K562 (cell line): ENCODE results near the gene MAMDC4. TPM values are rescaled to one million over a fixed set of nuclear protein-coding genes. Genes with fewer than 3 reads are reported as not detected.
A peak's percentile ranks its signal among the peaks of the same experiment; 100 is the strongest.

Source experiments
- ATAC-seq: fragments of 200-7000 bp; cut with Tn5 transposase; 3 replicates; pipeline ENCODE4 v1.9.1; 2020; ENCODE audit warnings: moderate library complexity
- BruUV-seq: library from RNA; stranded (reverse); fragments of 400-500 nt; replicated peaks from 2 replicates; lab custom pipeline; 2021; lab: Mats Ljungman, UMichigan
- CTCF ChIA-PET: fragments of 300-600 bp; formaldehyde crosslinking; extraction: SDS; loops from one replicate; lab custom pipeline; 2021; ENCODE audit warnings: low intra/inter-chr PET ratio; lab: Yijun Ruan, JAX
- POLR2A ChIA-PET: fragments of 300-600, 350-650 bp; sonication (Branson Sonifier 250); formaldehyde crosslinking; extraction: SDS; loops from one replicate; lab custom pipeline; 2021; ENCODE audit warnings: antibody characterized with exemption, inconsistent platforms; lab: Yijun Ruan, JAX
- DNase-seq, 4 experiments: peaks; one replicate each; pipeline versions ENCODE4 v3.0.0 to v3.0.0-alpha.2; 2011 to 2018; ENCODE audit warnings: low spot score in 3 of 4, mixed read lengths in 3 of 4; ENCODE audit errors: extremely low read depth in 1 of 4
- FAIRE-seq: peaks from 2 replicates; lab custom pipeline; 2011; peaks lifted over from hg19 to GRCh38; lab: Jason Lieb, UNC
- H2AFZ ChIP-seq: 2 replicates; pipeline ENCODE4 v1.6.0; 2011; ENCODE audit warnings: low read depth, low read length, control low read depth, inconsistent platforms
- H3K27ac ChIP-seq: fragments of 200-600 bp; 3 replicates; pipeline ENCODE4 v1.8.0; 2011; ENCODE audit warnings: low read depth, mild to moderate bottlenecking, control low read depth, inconsistent platforms, low read length, moderate library complexity, mixed read lengths; ENCODE audit errors: extremely low read depth
- H3K27me3 ChIP-seq, 2 experiments: fragments of 300-600 bp in 1 of 2; 2 replicates in 1 of 2; 3 replicates in 1 of 2; pipeline versions ENCODE4 v1.6.0 to v1.8.0; 2011; ENCODE audit warnings: inconsistent platforms in 2 of 2, low read length in 2 of 2, mild to moderate bottlenecking in 1 of 2, mixed read lengths in 1 of 2, moderate library complexity in 1 of 2; ENCODE audit not compliant: control insufficient read depth in 2 of 2, insufficient read depth in 2 of 2
- H3K36me3 ChIP-seq: fragments of 300-600 bp; 3 replicates; pipeline ENCODE4 v1.8.0; 2011; ENCODE audit warnings: mild to moderate bottlenecking, low read length, inconsistent platforms; ENCODE audit not compliant: control insufficient read depth, insufficient read depth
- H3K4me1 ChIP-seq, 2 experiments: fragments of 200-600 bp in 1 of 2; replicated peaks in 1 of 2; 2 replicates in 1 of 2; 3 replicates in 1 of 2; pipeline versions ENCODE4 v1.5.1 to v1.8.0; 2011; ENCODE audit warnings: inconsistent platforms in 2 of 2, low read length in 2 of 2, mild to moderate bottlenecking in 1 of 2, mixed read lengths in 1 of 2, moderate library complexity in 1 of 2; ENCODE audit not compliant: control insufficient read depth in 2 of 2, insufficient read depth in 2 of 2
- H3K4me2 ChIP-seq: 2 replicates; pipeline ENCODE4 v1.6.1; 2011; ENCODE audit warnings: low read length, control low read depth, inconsistent platforms, mixed read lengths; ENCODE audit not compliant: insufficient read depth
- H3K4me3 ChIP-seq: fragments of 200-600 bp; sonication (generic), shearing (Covaris generic); 2 replicates; pipeline ENCODE4 v1.5.1; 2016; ENCODE audit warnings: control low read depth, inconsistent platforms
- H3K79me2 ChIP-seq: fragments of 200-600 bp; 3 replicates; pipeline ENCODE4 v1.8.0; 2011; ENCODE audit warnings: low read length, inconsistent platforms; ENCODE audit not compliant: control insufficient read depth, insufficient read depth
- H3K9ac ChIP-seq, 2 experiments: 2 replicates each; pipeline versions ENCODE4 v1.6.0 to v1.6.1; 2011; ENCODE audit warnings: low read depth in 2 of 2, low read length in 2 of 2, control low read depth in 1 of 2, inconsistent platforms in 1 of 2, mild to moderate bottlenecking in 1 of 2, mixed read lengths in 1 of 2; ENCODE audit not compliant: insufficient read depth in 1 of 2
- H3K9me1 ChIP-seq: one replicate; pipeline ENCODE4 v1.6.0; 2011; ENCODE audit warnings: inconsistent platforms, mild to moderate bottlenecking, low read length, moderate library complexity; ENCODE audit not compliant: control insufficient read depth, insufficient read depth
- H3K9me3 ChIP-seq: replicated peaks from 2 replicates; pipeline ENCODE4 v1.5.1; 2011; ENCODE audit warnings: low read depth, low read length, inconsistent platforms; ENCODE audit not compliant: control insufficient read depth, insufficient read depth
- H4K20me1 ChIP-seq: replicated peaks from 2 replicates; pipeline ENCODE4 v1.6.1; 2011; ENCODE audit warnings: low read length, inconsistent platforms, mixed read lengths; ENCODE audit not compliant: control insufficient read depth, insufficient read depth
- CEBPG ChIP-seq, 3 experiments: fragments of 200-800 bp in 1 of 3; sonication (Bioruptor generic) in 1 of 3; sonication (generic) in 1 of 3; formaldehyde crosslinking in 1 of 3; IDR thresholded peaks in 2 of 3; conservative IDR thresholded peaks in 1 of 3; 2 replicates each; pipeline versions ENCODE4 v1.6.1 to v1.8.0; 2016 to 2022; ENCODE audit warnings: missing compliant biosample characterization in 2 of 3, missing genetic modification characterization in 2 of 3, mild to moderate bottlenecking in 1 of 3, missing genetic modification reagents in 1 of 3
- FOS ChIP-seq: IDR thresholded peaks from 3 replicates; pipeline ENCODE4 v1.6.1; 2011; ENCODE audit not compliant: insufficient read length; ENCODE audit errors: extremely low read depth
- HEY1 ChIP-seq: fragments of 250-450 bp; sonication (Bioruptor Pico); IDR thresholded peaks from 2 replicates; pipeline ENCODE4 v1.5.0; 2020; ENCODE audit warnings: mild to moderate bottlenecking, moderate library complexity, borderline replicate concordance
- MEIS2 ChIP-seq: fragments of 450-650 bp; IDR thresholded peaks from 2 replicates; pipeline ENCODE4 v1.6.1; 2014; ENCODE audit warnings: mild to moderate bottlenecking; ENCODE audit not compliant: partially characterized antibody
- NELFE ChIP-seq: IDR thresholded peaks from 2 replicates; pipeline ENCODE4 v1.6.1; 2011; ENCODE audit warnings: mild to moderate bottlenecking; ENCODE audit not compliant: insufficient read depth, insufficient read length
- POLR2AphosphoS5 ChIP-seq: IDR thresholded peaks from 2 replicates; pipeline ENCODE4 v1.6.1; 2011; ENCODE audit warnings: mild to moderate bottlenecking, low read depth, low read length, moderate library complexity; ENCODE audit not compliant: control insufficient read depth, insufficient read depth
- RBM34 ChIP-seq: fragments of 200-400 bp; formaldehyde crosslinking; IDR thresholded peaks from 2 replicates; pipeline ENCODE4 v1.6.1; 2018; ENCODE audit warnings: low read length, borderline replicate concordance; ENCODE audit not compliant: insufficient read depth
- RCOR1 ChIP-seq, 2 experiments: IDR thresholded peaks; 2 replicates each; pipeline ENCODE4 v1.6.1; 2012; ENCODE audit warnings: low read depth in 2 of 2, low read length in 2 of 2, borderline replicate concordance in 1 of 2, improper control_type of control experiment in 1 of 2
- WGBS: fragments of 100-300 bp; shearing (Covaris generic); methylation state at CpG from one replicate; pipeline ENCODE4 v1.1.6; 2016; ENCODE audit warnings: low coverage, mixed read lengths; ENCODE audit not compliant: insufficient coverage; ENCODE audit errors: missing lambda C conversion rate; 5-methylcytosine and 5-hydroxymethylcytosine counted together
- in situ Hi-C: fragments of 300-500 bp; cut with MboI; formaldehyde crosslinking; loops from 4 replicates; pipeline ENCODE4 v1.15.0; 2018; ENCODE audit warnings: inconsistent platforms, mixed read lengths
- intact Hi-C: fragments of 100-400 bp; cut with micrococcal nuclease; formaldehyde crosslinking; loops from 2 replicates; pipeline ENCODE4 v1.14.2; 2022
- polyA plus RNA-seq, 8 experiments: library from polyadenylated mRNA; depleted of rRNA in 4 of 8; stranded (reverse) in 5 of 8; unstranded in 3 of 8; fragments of >200 nt; fragmentation: Nextera tagmentation in 2 of 8; fragmentation: Illumina TruSeq in 1 of 8; extraction: Ambion mirVana in 2 of 8; extraction: Trizol in 1 of 8; gene quantifications; 2 replicates each; pipeline versions ENCODE4 v1.2.1 to v1.2.3, GENCODE V29; 2011 to 2014; ENCODE audit warnings: inconsistent platforms in 1 of 8, missing spikeins in 1 of 8
- total RNA-seq, 7 experiments: library from RNA; depleted of rRNA in 6 of 7; stranded (reverse); fragments of >200 nt in 6 of 7; fragmentation: Illumina TruSeq in 2 of 7; extraction: Trizol in 2 of 7; gene quantifications; 2 replicates each; pipeline versions ENCODE4 v1.2.1 to v1.2.3, GENCODE V29; 2011 to 2021; ENCODE audit warnings: low replicate concordance in 1 of 7
- TF ChIP-seq, protein P1 (sequence below): fragments of 450-650 bp; formaldehyde crosslinking; IDR thresholded peaks from 2 replicates; pipeline ENCODE4 v1.4.0; 2020; ENCODE audit warnings: mild to moderate bottlenecking, moderate library complexity
- TF ChIP-seq, protein P2 (sequence below): fragments of 450-650 bp; IDR thresholded peaks from 2 replicates; pipeline ENCODE4 v1.6.1; 2018; ENCODE audit not compliant: partially characterized antibody
- TF ChIP-seq, protein P3 (sequence below): sonication (generic); formaldehyde crosslinking; IDR thresholded peaks from 2 replicates; pipeline ENCODE4 v1.8.0; 2022; ENCODE audit warnings: mild to moderate bottlenecking, missing genetic modification reagents
- TF ChIP-seq, protein P4 (sequence below): fragments of 250-450 bp; sonication (Bioruptor Pico); IDR thresholded peaks from 2 replicates; pipeline ENCODE4 v1.5.0; 2021; ENCODE audit warnings: mild to moderate bottlenecking, borderline replicate concordance

Gene MAMDC4
- total and polyA plus RNA-seq, 9 of the 15 experiments (the other 6 are each of a cell fraction or from before 2014, with no cell fraction given) = 0.03 to 10.8 (median 1.5) TPM

DNA sequence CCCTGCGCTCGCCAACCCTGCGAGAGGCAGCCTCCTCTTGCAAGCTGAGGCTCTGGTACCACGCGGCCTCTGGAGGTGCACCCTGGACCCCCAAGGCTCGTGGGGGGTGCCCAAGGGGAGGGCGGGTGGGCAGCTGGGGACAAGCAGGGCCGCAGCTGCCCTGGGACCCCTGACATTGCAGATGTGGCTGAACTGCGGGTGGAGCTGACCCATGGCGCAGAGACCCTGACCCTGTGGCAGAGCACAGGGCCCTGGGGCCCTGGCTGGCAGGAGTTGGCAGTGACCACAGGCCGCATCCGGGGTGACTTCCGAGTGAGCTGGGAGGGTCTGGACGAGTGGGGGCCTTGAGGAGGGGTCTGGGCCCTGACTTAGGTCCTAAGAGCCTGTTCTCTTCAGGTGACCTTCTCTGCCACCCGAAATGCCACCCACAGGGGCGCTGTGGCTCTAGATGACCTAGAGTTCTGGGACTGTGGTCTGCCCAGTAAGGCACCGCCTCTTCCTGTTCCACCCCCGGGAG, 1.5 kb downstream of the MAMDC4 start:
- WGBS = 88% methylated on average over 8 of the region's 18 CpGs
- TF ChIP-seq RCOR1 (IDR thresholded peaks at IDR 0.05; ENCODE audit: borderline replicate concordance in 1 of 2, low read depth in 2 of 2, low read length in 2 of 2) = no peak
- TF ChIP-seq, protein P1, sequence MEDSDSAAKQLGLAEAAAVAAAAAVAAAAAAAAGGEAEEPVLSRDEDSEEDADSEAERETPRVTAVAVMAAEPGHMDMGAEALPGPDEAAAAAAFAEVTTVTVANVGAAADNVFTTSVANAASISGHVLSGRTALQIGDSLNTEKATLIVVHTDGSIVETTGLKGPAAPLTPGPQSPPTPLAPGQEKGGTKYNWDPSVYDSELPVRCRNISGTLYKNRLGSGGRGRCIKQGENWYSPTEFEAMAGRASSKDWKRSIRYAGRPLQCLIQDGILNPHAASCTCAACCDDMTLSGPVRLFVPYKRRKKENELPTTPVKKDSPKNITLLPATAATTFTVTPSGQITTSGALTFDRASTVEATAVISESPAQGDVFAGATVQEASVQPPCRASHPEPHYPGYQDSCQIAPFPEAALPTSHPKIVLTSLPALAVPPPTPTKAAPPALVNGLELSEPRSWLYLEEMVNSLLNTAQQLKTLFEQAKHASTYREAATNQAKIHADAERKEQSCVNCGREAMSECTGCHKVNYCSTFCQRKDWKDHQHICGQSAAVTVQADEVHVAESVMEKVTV (CRISPR knock-in tag) = no peak
- no peak for TF ChIP-seq HEY1 (CRISPR knock-in tag)
- no peak for TF ChIP-seq MEIS2
- TF ChIP-seq, protein P2, sequence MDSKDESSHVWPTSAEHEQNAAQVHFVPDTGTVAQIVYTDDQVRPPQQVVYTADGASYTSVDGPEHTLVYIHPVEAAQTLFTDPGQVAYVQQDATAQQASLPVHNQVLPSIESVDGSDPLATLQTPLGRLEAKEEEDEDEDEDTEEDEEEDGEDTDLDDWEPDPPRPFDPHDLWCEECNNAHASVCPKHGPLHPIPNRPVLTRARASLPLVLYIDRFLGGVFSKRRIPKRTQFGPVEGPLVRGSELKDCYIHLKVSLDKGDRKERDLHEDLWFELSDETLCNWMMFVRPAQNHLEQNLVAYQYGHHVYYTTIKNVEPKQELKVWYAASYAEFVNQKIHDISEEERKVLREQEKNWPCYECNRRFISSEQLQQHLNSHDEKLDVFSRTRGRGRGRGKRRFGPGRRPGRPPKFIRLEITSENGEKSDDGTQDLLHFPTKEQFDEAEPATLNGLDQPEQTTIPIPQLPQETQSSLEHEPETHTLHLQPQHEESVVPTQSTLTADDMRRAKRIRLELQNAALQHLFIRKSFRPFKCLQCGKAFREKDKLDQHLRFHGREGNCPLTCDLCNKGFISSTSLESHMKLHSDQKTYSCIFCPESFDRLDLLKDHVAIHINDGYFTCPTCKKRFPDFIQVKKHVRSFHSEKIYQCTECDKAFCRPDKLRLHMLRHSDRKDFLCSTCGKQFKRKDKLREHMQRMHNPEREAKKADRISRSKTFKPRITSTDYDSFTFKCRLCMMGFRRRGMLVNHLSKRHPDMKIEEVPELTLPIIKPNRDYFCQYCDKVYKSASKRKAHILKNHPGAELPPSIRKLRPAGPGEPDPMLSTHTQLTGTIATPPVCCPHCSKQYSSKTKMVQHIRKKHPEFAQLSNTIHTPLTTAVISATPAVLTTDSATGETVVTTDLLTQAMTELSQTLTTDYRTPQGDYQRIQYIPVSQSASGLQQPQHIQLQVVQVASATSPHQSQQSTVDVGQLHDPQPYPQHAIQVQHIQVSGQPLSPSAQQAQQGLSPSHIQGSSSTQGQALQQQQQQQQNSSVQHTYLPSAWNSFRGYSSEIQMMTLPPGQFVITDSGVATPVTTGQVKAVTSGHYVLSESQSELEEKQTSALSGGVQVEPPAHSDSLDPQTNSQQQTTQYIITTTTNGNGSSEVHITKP = no peak
- TF ChIP-seq POLR2AphosphoS5 = no peak
- no peak for TF ChIP-seq CEBPG (CRISPR knock-in tag; IDR thresholded peaks at IDR 0.05)
- no peak for TF ChIP-seq CEBPG (tag; conservative IDR thresholded peaks at IDR 0.05 in 1 of 2, IDR thresholded peaks at IDR 0.05 in 1 of 2)
- TF ChIP-seq, protein P3, sequence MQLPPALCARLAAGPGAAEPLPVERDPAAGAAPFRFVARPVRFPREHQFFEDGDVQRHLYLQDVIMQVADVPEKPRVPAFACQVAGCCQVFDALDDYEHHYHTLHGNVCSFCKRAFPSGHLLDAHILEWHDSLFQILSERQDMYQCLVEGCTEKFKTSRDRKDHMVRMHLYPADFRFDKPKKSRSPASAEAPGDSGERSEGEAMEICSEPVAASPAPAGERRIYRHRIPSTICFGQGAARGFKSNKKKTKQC (CRISPR knock-in tag) = no peak
- TF ChIP-seq, protein P4, sequence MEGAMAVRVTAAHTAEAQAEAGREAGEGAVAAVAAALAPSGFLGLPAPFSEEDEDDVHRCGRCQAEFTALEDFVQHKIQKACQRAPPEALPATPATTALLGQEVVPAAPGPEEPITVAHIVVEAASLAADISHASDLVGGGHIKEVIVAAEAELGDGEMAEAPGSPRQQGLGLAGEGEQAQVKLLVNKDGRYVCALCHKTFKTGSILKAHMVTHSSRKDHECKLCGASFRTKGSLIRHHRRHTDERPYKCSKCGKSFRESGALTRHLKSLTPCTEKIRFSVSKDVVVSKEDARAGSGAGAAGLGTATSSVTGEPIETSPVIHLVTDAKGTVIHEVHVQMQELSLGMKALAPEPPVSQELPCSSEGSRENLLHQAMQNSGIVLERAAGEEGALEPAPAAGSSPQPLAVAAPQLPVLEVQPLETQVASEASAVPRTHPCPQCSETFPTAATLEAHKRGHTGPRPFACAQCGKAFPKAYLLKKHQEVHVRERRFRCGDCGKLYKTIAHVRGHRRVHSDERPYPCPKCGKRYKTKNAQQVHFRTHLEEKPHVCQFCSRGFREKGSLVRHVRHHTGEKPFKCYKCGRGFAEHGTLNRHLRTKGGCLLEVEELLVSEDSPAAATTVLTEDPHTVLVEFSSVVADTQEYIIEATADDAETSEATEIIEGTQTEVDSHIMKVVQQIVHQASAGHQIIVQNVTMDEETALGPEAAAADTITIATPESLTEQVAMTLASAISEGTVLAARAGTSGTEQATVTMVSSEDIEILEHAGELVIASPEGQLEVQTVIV (CRISPR knock-in tag) = no peak
- TF ChIP-seq NELFE = no peak
- TF ChIP-seq RBM34 = no peak
- TF ChIP-seq FOS = no peak

More for the DNA sequence above, 1.5 kb downstream of the MAMDC4 start:
- intact Hi-C loops (no loop called here), in situ Hi-C loops (no loop called here)
- Histone ChIP-seq H3K79me2 (peaks cover 15% of the 10 kb centered on the region), H2AFZ (no peak overlapping the region), H3K9me3 (no peaks in the 10 kb centered on the region), H3K4me3 (no peak overlapping the region), H3K4me2 (no peak overlapping the region), H3K27me3 (no peaks in the 10 kb centered on the region), H3K27ac (no peak overlapping the region), H4K20me1 (0 out of 2 replicates have a peak, but pooled peaks cover 7% of the 10 kb centered on the region), H3K9me1 (no peaks in the 10 kb centered on the region), H3K9ac (0 out of 4 replicates have a peak overlapping the region, but pooled peaks of 1 of the 2 experiments have one; percentile 26), H3K4me1 (peaks cover 9 to 89% of the 10 kb centered on the region in 2 experiments; a peak in 4 of 5 replicates), H3K36me3 (peaks cover 35% of the 10 kb centered on the region; the same call in 1 of the 3 replicates)
- no peak for DNase-seq
- POLR2A ChIA-PET = interaction anchor here (0.6 kb wide), 1 partner anchor 103 kb away, joined by 3 read pairs; no protein-coding TSS in a partner anchor
- BruUV-seq = no TSS peak
- no peak for ATAC-seq
- no peak for FAIRE-seq
- CTCF ChIA-PET = no interaction called here
